Measurements from ENCODE around the gene C19orf12. TPM values are rescaled to one million over a fixed set of nuclear protein-coding genes. Genes with fewer than 3 reads are reported as not detected.

Gene C19orf12
- total and polyA plus RNA-seq, 2 of the 13 experiments (the other 11 are each of a cell fraction or from before 2014, with no cell fraction given) = 17.7 to 34.4 TPM

DNA sequence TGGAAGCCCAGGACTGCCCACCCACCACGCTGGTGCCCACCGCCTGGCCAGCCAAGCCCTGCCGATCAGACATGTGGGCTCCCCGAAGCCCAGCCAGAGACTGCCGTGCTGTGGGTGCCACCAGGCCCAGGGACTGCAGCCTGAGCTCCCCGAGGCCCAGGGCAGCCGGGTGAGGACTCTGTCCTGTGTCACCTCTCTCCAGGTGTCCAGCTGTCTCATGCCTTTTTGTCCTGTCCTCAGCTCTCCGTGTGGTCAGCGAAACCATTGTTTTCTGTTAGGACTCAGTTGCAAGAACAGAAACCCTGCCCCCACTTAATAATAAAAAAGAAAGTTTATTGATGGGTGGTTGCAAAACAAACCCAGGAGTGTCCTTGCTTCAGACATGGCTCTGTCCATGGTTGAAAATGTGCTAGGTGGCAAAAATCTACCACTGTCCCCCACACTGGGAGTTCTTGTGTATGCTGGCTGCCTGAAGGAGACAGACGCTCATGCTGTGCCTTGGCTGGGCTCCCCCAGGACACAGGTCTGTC is 39.9 kb downstream of the C19orf12 start:
- Histone ChIP-seq H3K36me3 (replicated peaks in 1 of 2; ENCODE audit: control insufficient read depth in 1 of 2, insufficient read depth in 2 of 2, low read length in 2 of 2) (peaks cover 0 to 12% of the 10 kb centered on the region in 2 experiments; a peak in 2 of 5 replicates), H3K9ac (ENCODE audit: insufficient read depth, low read depth, low read length) (no peak overlapping the region), H3K79me2 (ENCODE audit: insufficient read depth, low read length) (no peaks in the 10 kb centered on the region), H3K4me1 (ENCODE audit: insufficient read depth, low read length) (peaks cover 35% of the 10 kb centered on the region), H3K4me3 (replicated peaks in 1 of 3; ENCODE audit: insufficient read depth in 1 of 3, low read depth in 2 of 3, low read length in 3 of 3) (no peak overlapping the region), H3K4me2 (ENCODE audit: low read depth, low read length) (no peak overlapping the region), H3K9me3 (ENCODE audit: low read length) (no peaks in the 10 kb centered on the region), H3K27ac (ENCODE audit: extremely low read length, insufficient read depth, low read length) (no peak overlapping the region), H4K20me1 (ENCODE audit: insufficient read depth, low read length) (0 out of 2 replicates have a peak, but pooled peaks cover 2% of the 10 kb centered on the region), H3K27me3 (ENCODE audit: control insufficient read depth in 1 of 2, insufficient read depth in 2 of 2, low read length in 2 of 2) (no peaks in the 10 kb centered on the region), H2AFZ (ENCODE audit: low read length) (no peak overlapping the region)
- no TSS peak for BruUV-seq (replicated peaks)
- CTCF ChIA-PET (ENCODE audit: low intra/inter-chr PET ratio, low total read pairs) = no interaction called here
- POLR2A ChIA-PET = no interaction called here
- ATAC-seq (no peak), FAIRE-seq (no peak), DNase-seq (ENCODE audit: low spot score) (no peak)
- in situ Hi-C loops (cut with HindIII; ENCODE audit: extremely low pct_ligation_motif_present, low pct_unique_long_range_greater_than_20kb) (no loop called here), intact Hi-C loops (cut with micrococcal nuclease; ENCODE audit: unreplicated experiment) (no loop called here)
- TF ChIP-seq YEATS2 (CRISPR knock-in tag; IDR thresholded peaks at IDR 0.05; ENCODE audit: borderline replicate concordance) (no peak), HCFC1 (IDR thresholded peaks at IDR 0.05; ENCODE audit: low read depth, low read length) (no peak), PRPF4 (IDR thresholded peaks at IDR 0.05; ENCODE audit: low read depth, low read length, poor library complexity, severe bottlenecking) (no peak), ZFP41 (CRISPR knock-in tag; IDR thresholded peaks at IDR 0.05; ENCODE audit: borderline replicate concordance) (no peak), ZNF572 (CRISPR knock-in tag; IDR thresholded peaks at IDR 0.05) (no peak), TCF7L2 (IDR thresholded peaks at IDR 0.05; ENCODE audit: low read depth, low read length) (no peak), SMC3 (IDR thresholded peaks at IDR 0.05; ENCODE audit: low read length) (no peak), AGO2 (optimal IDR thresholded peaks at IDR 0.05; ENCODE audit: low read depth, low read length) (no peak), ZNF160 (CRISPR knock-in tag; IDR thresholded peaks at IDR 0.05) (no peak), FOXK1 (CRISPR knock-in tag; IDR thresholded peaks at IDR 0.05; ENCODE audit: borderline replicate concordance, low read depth) (no peak), ZNF558 (CRISPR knock-in tag; IDR thresholded peaks at IDR 0.05; ENCODE audit: borderline replicate concordance) (no peak), SYNCRIP (IDR thresholded peaks at IDR 0.05; ENCODE audit: insufficient read depth, low read depth, low read length) (no peak), ZNF382 (CRISPR knock-in tag; IDR thresholded peaks at IDR 0.05; ENCODE audit: borderline replicate concordance) (no peak), ZNF782 (CRISPR knock-in tag; IDR thresholded peaks at IDR 0.05; ENCODE audit: borderline replicate concordance) (no peak), ZKSCAN8 (CRISPR knock-in tag; IDR thresholded peaks at IDR 0.05; ENCODE audit: borderline replicate concordance) (no peak), REPIN1 (CRISPR knock-in tag; IDR thresholded peaks at IDR 0.05; ENCODE audit: borderline replicate concordance, low read depth) (no peak), SIN3B (IDR thresholded peaks at IDR 0.05; ENCODE audit: low read length) (no peak)
- TF ChIP-seq, protein P1, sequence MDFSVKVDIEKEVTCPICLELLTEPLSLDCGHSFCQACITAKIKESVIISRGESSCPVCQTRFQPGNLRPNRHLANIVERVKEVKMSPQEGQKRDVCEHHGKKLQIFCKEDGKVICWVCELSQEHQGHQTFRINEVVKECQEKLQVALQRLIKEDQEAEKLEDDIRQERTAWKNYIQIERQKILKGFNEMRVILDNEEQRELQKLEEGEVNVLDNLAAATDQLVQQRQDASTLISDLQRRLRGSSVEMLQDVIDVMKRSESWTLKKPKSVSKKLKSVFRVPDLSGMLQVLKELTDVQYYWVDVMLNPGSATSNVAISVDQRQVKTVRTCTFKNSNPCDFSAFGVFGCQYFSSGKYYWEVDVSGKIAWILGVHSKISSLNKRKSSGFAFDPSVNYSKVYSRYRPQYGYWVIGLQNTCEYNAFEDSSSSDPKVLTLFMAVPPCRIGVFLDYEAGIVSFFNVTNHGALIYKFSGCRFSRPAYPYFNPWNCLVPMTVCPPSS (IDR thresholded peaks at IDR 0.05) = no peak
- TF ChIP-seq, protein P2, sequence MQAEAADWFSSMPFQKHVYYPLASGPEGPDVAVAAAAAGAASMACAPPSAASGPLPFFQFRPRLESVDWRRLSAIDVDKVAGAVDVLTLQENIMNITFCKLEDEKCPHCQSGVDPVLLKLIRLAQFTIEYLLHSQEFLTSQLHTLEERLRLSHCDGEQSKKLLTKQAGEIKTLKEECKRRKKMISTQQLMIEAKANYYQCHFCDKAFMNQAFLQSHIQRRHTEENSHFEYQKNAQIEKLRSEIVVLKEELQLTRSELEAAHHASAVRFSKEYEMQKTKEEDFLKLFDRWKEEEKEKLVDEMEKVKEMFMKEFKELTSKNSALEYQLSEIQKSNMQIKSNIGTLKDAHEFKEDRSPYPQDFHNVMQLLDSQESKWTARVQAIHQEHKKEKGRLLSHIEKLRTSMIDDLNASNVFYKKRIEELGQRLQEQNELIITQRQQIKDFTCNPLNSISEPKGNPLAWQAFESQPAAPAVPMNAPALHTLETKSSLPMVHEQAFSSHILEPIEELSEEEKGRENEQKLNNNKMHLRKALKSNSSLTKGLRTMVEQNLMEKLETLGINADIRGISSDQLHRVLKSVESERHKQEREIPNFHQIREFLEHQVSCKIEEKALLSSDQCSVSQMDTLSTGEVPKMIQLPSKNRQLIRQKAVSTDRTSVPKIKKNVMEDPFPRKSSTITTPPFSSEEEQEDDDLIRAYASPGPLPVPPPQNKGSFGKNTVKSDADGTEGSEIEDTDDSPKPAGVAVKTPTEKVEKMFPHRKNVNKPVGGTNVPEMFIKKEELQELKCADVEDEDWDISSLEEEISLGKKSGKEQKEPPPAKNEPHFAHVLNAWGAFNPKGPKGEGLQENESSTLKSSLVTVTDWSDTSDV (CRISPR knock-in tag; IDR thresholded peaks at IDR 0.05) = no peak
- 100% methylated on average over 2 of the region's 10 CpGs for WGBS (ENCODE audit: low lambda C conversion rate)
